PC-3 (cell line): ENCODE data around the gene RFX7. TPM values are rescaled to one million over a fixed set of nuclear protein-coding genes. Genes with fewer than 3 reads are reported as not detected.

Experiments
- ATAC-seq: fragments of 200-7000 bp; cut with Tn5 transposase; 2 replicates; pipeline ENCODE4 v1.9.1; 2020; ENCODE audit warnings: mild to moderate bottlenecking, moderate library complexity
- Bru-seq: library from RNA; stranded (reverse); fragments of 400-500 nt; gene quantifications from one replicate; lab custom pipeline; 2021; lab: Mats Ljungman, UMichigan
- BruChase-seq, 2 experiments: library from RNA; stranded (reverse); fragments of 400-500 nt; gene quantifications; one replicate each; lab custom pipeline; 2021; lab: Mats Ljungman, UMichigan
- BruUV-seq: library from RNA; stranded (reverse); fragments of 400-500 nt; replicated peaks from 2 replicates; lab custom pipeline; 2021; lab: Mats Ljungman, UMichigan
- CTCF ChIA-PET: fragments of 300-600 bp; sonication (Branson Sonifier 250); formaldehyde crosslinking; loops from one replicate; lab custom pipeline; 2022; ENCODE audit warnings: antibody characterized with exemption; lab: Charles Lee
- POLR2A ChIA-PET: fragments of 300-600 bp; sonication (Branson Sonifier 250); formaldehyde crosslinking; loops from one replicate; lab custom pipeline; 2022; ENCODE audit warnings: antibody characterized with exemption; ENCODE audit not compliant: unreplicated experiment; lab: Charles Lee
- DNase-seq: peaks from one replicate; pipeline ENCODE4 v3.0.0-alpha.2; 2015
- H2AFZ ChIP-seq: fragments of 300-600 bp; sonication (generic); 2 replicates; pipeline ENCODE4 v1.6.0; 2016; ENCODE audit warnings: antibody characterized with exemption, low read length
- H3F3A ChIP-seq: fragments of 300-600 bp; sonication (generic); one replicate; pipeline ENCODE4 v1.6.0; 2017; ENCODE audit warnings: antibody characterized with exemption, low read length, control low read depth, mild to moderate bottlenecking; ENCODE audit not compliant: unreplicated experiment
- H3K27ac ChIP-seq: fragments of 300-600 bp; sonication (generic); 2 replicates; pipeline ENCODE4 v1.5.1; 2016; ENCODE audit warnings: mild to moderate bottlenecking, low read length
- H3K27me3 ChIP-seq: fragments of 300-600 bp; sonication (generic); 2 replicates; pipeline ENCODE4 v1.6.1; 2016; ENCODE audit warnings: low read length, mixed read lengths
- H3K36me3 ChIP-seq: fragments of 300-600 bp; sonication (generic); 2 replicates; pipeline ENCODE4 v1.6.1; 2016; ENCODE audit warnings: low read depth, mixed run types, low read length, mixed read lengths
- H3K4me1 ChIP-seq: fragments of 300-600 bp; sonication (generic); 2 replicates; pipeline ENCODE4 v1.5.1; 2016; ENCODE audit warnings: low read length; ENCODE audit not compliant: insufficient read depth
- H3K4me2 ChIP-seq: fragments of 300-600 bp; sonication (generic); 2 replicates; pipeline ENCODE4 v1.6.0; 2016; ENCODE audit warnings: low read length
- H3K4me3 ChIP-seq: fragments of 300-600 bp; sonication (generic); 2 replicates; pipeline ENCODE4 v1.5.1; 2016; ENCODE audit warnings: mild to moderate bottlenecking, low read length, mixed read lengths
- H3K79me2 ChIP-seq: fragments of 300-600 bp; sonication (generic); 2 replicates; pipeline ENCODE4 v1.6.1; 2017; ENCODE audit warnings: low read length, mixed read lengths
- H3K9ac ChIP-seq: fragments of 300-600 bp; sonication (generic); 2 replicates; pipeline ENCODE4 v1.6.0; 2016; ENCODE audit warnings: mild to moderate bottlenecking, low read length
- H3K9me2 ChIP-seq: fragments of 300-600 bp; sonication (generic); replicated peaks from 2 replicates; pipeline ENCODE4 v1.6.1; 2016; ENCODE audit warnings: mixed run types, low read length, mixed read lengths
- H3K9me3 ChIP-seq: fragments of 300-600 bp; sonication (generic); 2 replicates; pipeline ENCODE4 v1.6.1; 2016; ENCODE audit warnings: low read length, mixed read lengths
- H4K20me1 ChIP-seq: fragments of 300-600 bp; sonication (generic); 2 replicates; pipeline ENCODE4 v1.6.1; 2016; ENCODE audit warnings: low read length, mixed read lengths
- CTCF ChIP-seq: fragments of 300-600 bp; sonication (generic); conservative IDR thresholded peaks from 2 replicates; pipeline ENCODE4 v1.5.1; 2017; ENCODE audit warnings: antibody characterized with exemption, low read depth, mild to moderate bottlenecking, low read length
- EZH2 ChIP-seq: fragments of 300-600 bp; sonication (generic); IDR thresholded peaks from one replicate; pipeline ENCODE4 v1.6.1; 2017; ENCODE audit warnings: antibody characterized with exemption, mild to moderate bottlenecking, low read length; ENCODE audit not compliant: unreplicated experiment
- EZH2phosphoT487 ChIP-seq: fragments of 300-600 bp; sonication (generic); IDR thresholded peaks from 2 replicates; pipeline ENCODE4 v1.6.1; 2018; ENCODE audit warnings: mild to moderate bottlenecking, antibody characterized with exemption, low read length, borderline replicate concordance
- intact Hi-C: fragments of 100-400 bp; cut with micrococcal nuclease; formaldehyde crosslinking; loops from 2 replicates; pipeline ENCODE4 v1.9.0; 2023
- long read RNA-seq: library from polyadenylated mRNA; unstranded; transcript quantifications from one replicate; pipeline ENCODE4 v2.0.0, GENCODE V29; 2021; ENCODE audit not compliant: unreplicated experiment
- total RNA-seq: library from RNA; depleted of rRNA; stranded (reverse); fragments of >200 nt; gene quantifications from 2 replicates; pipeline ENCODE4 v1.2.3, GENCODE V29; 2014; rRNA removed

Gene RFX7
- total RNA-seq (2.8 and 4.7 TPM in 2 replicates), Bru-seq, nascent RNA (percentile 69 among the genes with signal in this experiment), BruChase-seq, experiment 1, labeled RNA remaining after a 6-hour chase (percentile 59 among the genes with signal in this experiment), BruChase-seq, experiment 2, labeled RNA remaining after a 2-hour chase (percentile 62 among the genes with signal in this experiment)
- long read RNA-seq, partial matches to known transcripts = 0 of 5 reads
- long read RNA-seq, other reads (novel, unspliced or antisense) = 5 of 5 reads

- ChIA-PET POLR2A (no interaction called here), CTCF (interaction anchor here (0.5 kb wide), 1 partner anchor 165 kb away, joined by 5 read pairs; no protein-coding TSS in a partner anchor)
- no peaks in the 10 kb centered on the region for H4K20me1 ChIP-seq
- H3K27ac ChIP-seq = no peak within 1 kb of the TSS
- H3K9ac ChIP-seq = peak within 1 kb of the TSS; percentile 78
- intact Hi-C loops = loop anchor here (5.0 kb wide), 1 partner anchor 251 kb away; the partner anchor contains the start of gene NEDD4
- ATAC-seq (peak; percentile 75), DNase-seq (peak; percentile 67)
- peaks cover 41% of the 10 kb centered on the region for H3K79me2 ChIP-seq
- no TSS peak for BruUV-seq
- peak within 1 kb of the TSS; percentile 99 for H2AFZ ChIP-seq
- H3K4me1 ChIP-seq = peaks cover 9% of the 10 kb centered on the region; the same call in 1 of the 2 replicates
- H3K27me3 ChIP-seq = no peaks in the 10 kb centered on the region
- H3K36me3 ChIP-seq = peaks cover 2% of the 10 kb centered on the region; the same call in 1 of the 2 replicates
- TF ChIP-seq EZH2 = no peak
- TF ChIP-seq CTCF = no peak
- TF ChIP-seq EZH2phosphoT487 = no peak
- H3K9me2 ChIP-seq = no peaks in the 10 kb centered on the region
- H3F3A ChIP-seq = no peaks in the 10 kb centered on the region
- no peaks in the 10 kb centered on the region for H3K9me3 ChIP-seq
- H3K4me2 ChIP-seq = peak within 1 kb of the TSS; percentile 95
- peak within 1 kb of the TSS; percentile 78 for H3K4me3 ChIP-seq
These were observed at the start of gene RFX7 for GRCh38 chr15:56243163-56244037. Gene RFX7 (minus strand): TSS chr15:56243879. CDS start chr15:56243285, 594 bp downstream.

DNA sequence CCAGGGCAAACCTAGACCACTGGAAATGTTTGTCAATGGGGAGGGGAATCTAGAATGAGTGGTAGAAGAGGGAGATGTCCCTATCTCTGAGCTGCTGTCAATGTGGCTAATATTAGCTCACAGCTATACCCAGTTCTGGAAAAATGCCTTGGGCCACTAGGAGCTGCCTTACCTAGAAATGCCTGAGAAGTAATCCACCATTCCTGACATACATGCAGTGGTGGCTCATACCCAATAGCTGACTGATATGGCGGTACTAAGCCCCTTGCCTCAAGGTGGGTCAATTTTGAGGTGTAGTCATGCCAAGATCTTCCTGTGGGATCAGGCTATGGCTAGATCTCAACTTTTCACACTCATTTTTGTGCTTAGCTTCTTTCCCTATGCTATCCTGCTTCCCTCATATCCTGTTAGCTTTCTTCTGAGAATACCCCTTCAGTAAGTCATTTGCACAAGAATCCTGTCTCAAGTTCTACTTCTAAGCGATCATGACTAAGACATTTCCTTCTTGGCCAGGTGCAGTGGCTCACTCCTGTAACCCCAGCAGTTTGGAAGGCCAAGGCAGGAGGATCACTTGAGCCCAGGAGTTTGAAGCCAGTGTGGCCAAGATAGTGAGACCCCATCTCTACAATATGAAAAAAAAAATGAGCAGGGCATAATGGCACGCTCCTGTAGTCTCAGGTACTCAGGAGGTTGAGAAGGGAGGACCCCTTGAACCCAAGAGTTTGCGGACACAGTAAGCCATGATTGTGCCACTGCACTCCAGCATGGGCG, 49.1 kb upstream of the RFX7 start:
- Histone ChIP-seq H3K9me2 (no peaks in the 10 kb centered on the region), H4K20me1 (no peaks in the 10 kb centered on the region), H3K4me2 (no peak overlapping the region), H3K79me2 (no peaks in the 10 kb centered on the region), H3F3A (no peaks in the 10 kb centered on the region), H3K36me3 (no peaks in the 10 kb centered on the region), H3K27me3 (no peaks in the 10 kb centered on the region), H3K9ac (no peak overlapping the region), H3K27ac (no peak overlapping the region), H3K4me1 (no peaks in the 10 kb centered on the region), H3K4me3 (no peak overlapping the region), H2AFZ (no peak overlapping the region), H3K9me3 (no peaks in the 10 kb centered on the region)
- ChIA-PET POLR2A (interaction anchor here (0.6 kb wide), 1 partner anchor 87 kb away, joined by 3 read pairs; no protein-coding TSS in a partner anchor), CTCF (no interaction called here)
- intact Hi-C loops = no loop called here
- DNase-seq (no peak), ATAC-seq (no peak)
- no peak for TF ChIP-seq EZH2
- no peak for TF ChIP-seq CTCF
- no peak for TF ChIP-seq EZH2phosphoT487
- no TSS peak for BruUV-seq
